ENCODE results near the gene ZNF48.
A peak's percentile ranks its signal among the peaks of the same experiment; 100 is the strongest.
"Not testable (repeated sequence)": the region's sequence is repeated elsewhere in the genome, so short reads cannot be mapped to it uniquely, and the experiment has no call there.

ZNF48 gene

DNA sequence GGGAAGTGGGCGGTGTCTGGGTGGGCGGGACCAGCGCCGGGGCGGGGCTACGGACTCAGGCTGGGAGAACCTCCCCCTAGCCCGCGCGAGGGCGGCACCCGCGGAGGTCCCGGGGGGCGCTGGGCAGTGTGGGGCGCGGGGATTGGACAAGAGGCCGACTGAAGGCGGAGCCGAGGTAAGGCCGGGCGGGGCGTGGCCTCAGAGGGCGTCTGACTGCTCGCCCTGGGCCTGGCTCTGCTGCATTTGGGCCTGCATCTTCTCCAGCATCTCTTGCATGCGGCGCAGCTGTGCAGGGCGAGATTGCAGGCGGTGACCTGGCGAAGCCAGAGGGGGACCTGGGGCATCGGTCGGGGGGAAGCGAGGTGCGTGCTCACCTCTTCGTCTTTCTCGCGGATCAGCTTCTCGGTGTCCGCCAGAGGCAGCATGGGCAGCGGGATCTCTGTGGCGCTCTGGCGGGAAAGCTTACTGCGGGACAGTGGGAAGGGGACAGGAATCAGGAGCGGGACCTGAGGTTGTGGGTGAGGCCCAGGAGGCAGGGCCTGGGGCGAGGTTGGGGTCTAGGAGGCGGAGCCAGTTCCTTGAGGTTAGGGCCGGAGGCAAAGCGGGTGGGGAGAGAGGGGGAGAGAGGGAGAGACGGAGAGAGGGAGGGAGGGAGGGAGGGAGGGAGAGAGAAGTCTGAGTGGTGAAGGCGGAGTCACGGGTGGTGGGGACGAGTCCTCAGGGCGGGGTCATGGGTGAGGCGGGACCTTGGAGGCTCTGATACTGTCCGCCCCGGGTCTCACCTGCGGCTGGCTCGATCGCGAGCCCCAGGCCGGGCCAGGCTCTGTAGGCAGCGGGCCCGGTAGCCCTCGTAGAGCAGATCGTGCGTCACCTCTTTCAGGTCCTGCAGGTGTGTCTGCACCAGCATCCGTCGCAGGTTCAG, 16.7 kb upstream of the ZNF48 start:
- peak; percentile 100 for DNase-seq

DNA sequence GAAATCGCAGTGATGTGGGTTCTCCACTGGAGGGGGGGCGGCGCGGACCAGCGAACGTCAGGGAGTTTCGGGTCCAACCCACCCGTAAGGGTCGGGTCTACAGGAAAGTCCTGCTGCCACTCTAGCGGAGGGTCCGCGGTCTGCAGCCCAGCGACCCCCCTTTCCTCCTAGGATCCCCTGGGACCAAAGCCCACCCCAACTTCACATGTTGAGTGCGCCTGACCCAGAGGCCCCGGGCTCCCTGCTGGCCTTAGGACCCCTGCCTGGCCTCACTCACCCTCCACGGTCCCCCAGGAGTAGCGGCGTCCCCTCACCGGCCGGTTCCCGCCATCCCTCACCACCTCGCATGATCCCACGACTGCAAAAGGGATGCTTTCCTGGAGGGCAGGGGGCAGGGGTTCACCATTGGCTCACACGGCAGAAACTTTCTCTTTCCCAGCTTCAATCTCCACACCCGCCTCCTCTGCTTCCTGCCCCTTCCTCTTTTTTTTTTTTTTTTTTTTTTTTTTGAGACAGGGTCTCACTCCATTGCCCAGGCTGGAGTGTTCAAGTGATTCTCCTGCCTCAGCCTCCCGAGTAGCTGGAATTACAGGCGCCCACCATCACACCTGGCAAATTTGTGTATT, 15.9 kb upstream of the ZNF48 start:
- no peak for DNase-seq

DNA sequence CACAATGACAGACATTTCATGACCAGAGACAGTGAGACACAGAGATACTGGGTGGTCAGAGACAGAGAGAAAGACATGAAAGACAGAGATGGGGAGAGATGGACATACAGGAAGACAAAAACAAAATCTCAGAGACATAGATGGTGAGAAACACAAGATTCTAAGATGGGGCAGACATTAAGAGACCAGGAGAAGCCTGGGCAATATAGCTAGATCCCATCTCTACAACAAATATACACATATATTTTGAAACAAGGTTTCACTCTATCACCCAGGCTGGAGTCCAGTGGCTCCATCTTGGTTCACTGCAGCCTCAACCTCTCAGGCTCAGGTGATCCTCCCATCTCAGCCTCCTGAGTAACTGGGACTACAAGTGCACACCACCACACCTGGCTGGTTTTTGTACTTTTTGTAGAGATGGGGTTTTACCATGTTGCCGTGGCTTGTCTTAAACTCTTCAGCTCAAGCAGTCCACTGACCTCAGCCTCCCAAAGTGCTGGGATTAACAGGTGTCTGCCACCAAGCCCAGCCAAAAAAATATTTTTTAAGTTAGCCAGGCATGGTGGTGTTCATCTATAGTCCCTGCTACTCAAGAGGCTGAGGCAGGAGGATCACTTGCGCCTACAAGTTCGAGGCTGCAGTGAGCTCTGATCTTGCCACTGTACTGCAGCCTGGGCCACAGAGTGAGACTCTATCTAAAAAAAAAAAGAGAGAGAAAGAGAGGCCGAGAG, 15.0 kb upstream of the ZNF48 start:
- DNase-seq = no peak

DNA sequence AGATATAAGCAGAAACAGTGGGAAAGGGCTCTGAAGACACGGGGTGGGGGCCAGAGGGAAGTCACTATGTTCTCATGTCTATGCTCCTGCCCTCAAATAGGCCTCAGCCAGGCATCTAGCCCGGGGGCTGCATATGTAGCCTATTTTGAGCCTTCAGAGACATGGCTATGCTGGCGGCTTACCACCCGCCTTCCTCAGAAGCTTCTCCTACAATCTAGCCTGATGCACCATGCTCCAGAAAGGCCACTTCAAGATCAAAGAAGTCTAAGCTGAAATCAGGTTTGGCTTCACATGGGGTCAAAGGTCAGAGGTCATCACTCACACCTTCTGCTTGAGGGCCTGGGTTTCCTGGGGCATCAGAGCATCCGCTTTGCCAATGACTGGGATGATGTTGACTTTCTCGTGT, 14.4 kb upstream of the ZNF48 start:
- no peak for DNase-seq

- DNase-seq = peak; percentile 72
These were observed 13.8 kb upstream of the ZNF48 start for GRCh38 chr16:30381291-30382041.

GRCh38 chr16:30382111-30382881, 12.9 kb upstream of the ZNF48 start, which contains the start of gene SEPTIN1:
SEPTIN1 (minus strand) TSS chr16:30382561; CDS start chr16:30382542, 19 bp downstream.
- peak; percentile 89 for DNase-seq

GRCh38 chr16:30383521-30383920, 11.7 kb upstream of the ZNF48 start:
- DNase-seq = no peak

- no peak for DNase-seq
These were observed 547 bp upstream of the ZNF48 start for GRCh38 chr16:30394592-30395154.

DNA sequence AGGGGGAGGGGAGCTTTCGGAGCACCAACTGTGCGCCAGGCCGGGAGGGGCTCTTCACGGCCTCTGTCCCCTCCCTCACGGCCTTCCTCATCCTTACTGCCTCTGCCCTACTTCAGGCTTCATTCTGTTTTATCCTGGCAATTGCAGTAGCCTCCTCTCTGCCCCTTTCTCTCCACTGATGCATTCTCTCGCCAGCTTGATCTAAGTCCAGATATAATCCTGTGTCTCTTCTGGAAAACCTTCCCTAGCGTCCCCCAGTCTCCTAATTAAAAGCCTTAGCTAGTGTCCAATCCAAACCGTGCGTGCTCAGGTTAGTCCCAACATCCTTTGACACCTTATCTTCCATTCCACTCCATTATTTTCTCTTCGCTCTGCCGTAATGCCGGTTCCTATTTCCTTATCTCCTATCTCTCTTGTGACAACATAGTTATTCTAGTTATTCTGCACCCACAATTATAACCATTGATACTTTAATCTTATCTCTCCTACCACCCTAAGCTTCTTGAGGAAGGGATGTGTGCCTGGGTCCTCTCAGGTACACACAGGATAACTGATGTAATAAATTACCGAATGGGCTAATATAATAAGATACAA, 869 bp downstream of the ZNF48 start:
- no peak for DNase-seq

DNA sequence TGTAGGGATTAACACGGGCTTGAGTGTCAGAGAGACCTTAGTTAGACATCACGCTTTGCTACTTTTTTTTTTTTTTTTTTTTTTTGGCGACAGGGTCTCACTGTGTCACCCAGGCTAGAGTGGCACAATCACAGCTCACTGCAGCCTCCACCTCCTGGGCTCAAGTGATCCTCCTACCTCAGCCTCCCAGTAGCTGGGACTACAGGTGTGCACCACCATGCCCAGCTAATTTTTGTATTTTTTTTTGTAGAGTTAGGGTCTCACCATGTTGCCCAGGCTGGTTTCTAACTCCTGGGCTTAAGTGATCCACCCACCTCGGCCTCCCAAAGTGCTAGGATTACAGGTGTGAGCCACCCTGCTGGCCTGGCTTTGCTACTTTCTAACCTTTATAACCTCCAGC, 1.4 kb downstream of the ZNF48 start:
- not testable (repeated sequence) for DNase-seq

- no peak for DNase-seq
These were observed 1.8 kb downstream of the ZNF48 start for GRCh38 chr16:30397056-30397455.

- no peak for DNase-seq
These were observed 2.8 kb downstream of the ZNF48 start for GRCh38 chr16:30397776-30398660.

DNA sequence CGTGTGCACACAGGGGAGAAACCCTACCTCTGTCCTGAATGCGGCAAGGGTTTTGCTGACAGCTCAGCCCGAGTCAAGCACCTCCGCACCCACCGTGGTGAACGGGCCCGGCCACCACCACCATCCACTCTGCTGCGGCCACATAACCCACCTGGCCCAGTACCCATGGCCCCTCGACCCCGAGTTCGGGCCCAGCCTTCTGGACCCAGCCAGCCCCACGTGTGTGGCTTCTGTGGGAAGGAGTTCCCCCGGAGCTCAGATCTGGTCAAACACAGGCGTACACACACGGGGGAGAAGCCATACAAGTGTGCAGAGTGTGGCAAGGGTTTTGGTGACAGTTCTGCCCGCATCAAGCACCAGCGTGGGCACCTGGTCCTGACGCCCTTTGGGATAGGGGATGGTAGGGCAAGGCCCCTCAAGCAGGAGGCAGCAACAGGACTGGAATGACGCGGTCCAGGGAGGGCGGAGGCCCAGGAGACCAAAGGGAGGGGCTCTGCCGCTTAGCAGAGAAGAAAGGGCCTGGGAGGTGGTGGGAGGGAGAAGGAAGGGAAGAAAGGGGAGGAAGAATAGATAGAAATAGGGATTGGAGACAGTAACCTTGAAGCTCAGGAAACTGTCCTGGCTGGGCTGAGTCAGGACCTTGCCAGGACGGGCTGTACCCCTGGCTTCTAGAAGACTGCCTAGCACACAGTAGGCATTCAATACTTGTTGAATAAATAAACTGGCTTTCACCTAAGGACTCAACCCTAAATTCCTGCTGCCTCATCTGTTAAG, 3.6 kb downstream of the ZNF48 start:
- no peak for DNase-seq

DNA sequence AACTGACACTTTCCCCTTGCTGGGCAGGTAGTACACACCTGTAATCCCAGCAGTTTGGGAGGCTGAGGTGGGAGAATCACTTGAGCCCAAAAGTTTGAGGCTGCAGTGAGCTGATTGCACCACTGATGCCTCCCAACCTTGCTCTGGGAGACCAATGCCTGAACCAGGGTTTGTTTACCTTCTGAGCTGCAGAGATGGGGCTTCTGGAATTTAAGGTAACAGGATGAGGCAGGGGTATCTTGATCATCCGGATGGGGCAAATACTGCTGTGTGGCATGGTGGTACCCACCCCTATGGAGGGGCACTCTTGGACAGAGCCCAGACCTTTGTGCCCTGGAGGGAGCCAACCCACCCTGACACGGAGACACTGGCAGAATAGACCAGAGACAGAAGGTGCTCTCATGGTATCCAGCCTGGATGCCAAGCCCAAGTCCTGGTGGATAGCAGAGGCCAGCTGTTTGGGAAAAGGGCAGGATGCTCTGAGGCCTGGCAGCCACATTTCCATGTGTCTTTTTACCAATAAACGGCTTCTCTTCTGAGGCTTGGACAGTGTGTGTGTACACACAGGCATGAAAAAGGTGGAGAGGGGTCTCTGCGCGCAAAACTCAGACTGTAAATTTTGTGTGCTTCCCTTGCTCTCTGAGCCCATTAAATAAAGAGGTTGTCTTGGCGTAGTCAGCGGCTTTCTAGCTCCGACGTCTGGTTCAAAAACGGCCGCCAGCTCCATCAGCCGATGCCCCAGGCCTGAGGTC, 4.4 kb downstream of the ZNF48 start:
- no peak for DNase-seq

- DNase-seq = no peak
These were observed 6.7 kb downstream of the ZNF48 start for GRCh38 chr16:30401768-30402425.

- DNase-seq = peak; percentile 33
These were observed 11.5 kb downstream of the ZNF48 start for GRCh38 chr16:30406795-30407101.

- DNase-seq = peak; percentile 97
These were observed 12.0 kb downstream of the ZNF48 start, which contains the start of gene ZNF771 for GRCh38 chr16:30407102-30407803. ZNF771 (plus strand) TSS chr16:30407606; CDS start chr16:30408054, 448 bp downstream.
